GM19455 (cell line): ENCODE data around the gene HDAC11.
"Not testable (repeated sequence)": the region's sequence is repeated elsewhere in the genome, so short reads cannot be mapped to it uniquely, and the experiment has no call there.

ENCODE experiments used
- ATAC-seq: cut with Tn5 transposase; IDR thresholded peaks from one replicate; pipeline ENCODE4 v1.9.1; 2021; ENCODE audit not compliant: unreplicated experiment

Gene HDAC11

DNA sequence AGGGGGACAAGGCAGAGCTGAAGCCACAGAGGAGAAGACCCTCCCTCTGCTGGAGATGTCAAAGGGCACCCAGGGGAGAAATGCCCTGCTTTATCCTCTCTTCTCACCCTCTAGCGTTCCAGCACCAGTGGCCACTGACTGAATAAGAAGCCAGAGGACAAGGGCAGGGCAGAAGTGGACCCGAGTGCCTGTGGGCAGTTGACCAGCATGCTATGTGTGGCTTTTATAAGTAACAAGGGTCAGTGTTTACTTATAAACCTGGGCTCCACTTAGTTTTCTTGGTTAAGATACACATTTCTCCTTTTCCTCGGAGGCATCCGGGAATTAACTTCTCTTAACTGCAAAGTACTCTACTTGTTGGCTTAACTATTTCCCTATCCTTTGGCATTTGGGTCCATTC is 13.3 kb upstream of the HDAC11 start:
- no peak for ATAC-seq

DNA sequence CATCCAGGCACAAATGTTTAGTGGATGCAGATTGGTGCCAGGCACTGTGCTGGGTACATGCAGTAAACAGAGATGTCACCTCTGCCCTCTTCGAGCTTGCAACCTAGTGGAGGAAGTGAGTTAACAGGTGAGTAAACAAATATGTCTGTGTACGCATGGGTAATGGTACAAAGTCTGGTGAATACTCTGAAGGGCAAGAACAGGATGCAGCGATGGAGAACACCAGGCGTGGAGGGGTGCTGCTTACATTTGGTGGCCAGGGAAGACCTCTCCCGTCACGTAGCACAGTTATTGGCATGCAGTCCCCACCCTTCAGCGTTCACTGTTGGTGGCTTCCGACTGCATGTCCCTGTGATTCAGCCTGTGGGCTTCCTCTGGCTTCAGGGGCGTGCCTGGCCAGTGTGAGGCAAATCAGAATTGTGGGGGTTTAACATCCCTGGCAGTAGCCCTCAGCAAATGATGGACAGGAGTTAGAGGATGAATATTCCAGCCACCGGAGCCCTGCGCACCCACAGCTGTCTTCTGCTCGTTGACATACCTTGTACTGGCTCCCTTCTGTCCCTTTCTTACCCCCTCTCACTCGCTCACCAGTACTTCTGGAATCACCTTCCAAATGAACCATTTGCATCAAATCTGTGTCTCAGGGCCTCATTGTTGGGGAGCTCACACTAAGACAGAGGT is 9.1 kb upstream of the HDAC11 start:
- ATAC-seq, result no peak

DNA sequence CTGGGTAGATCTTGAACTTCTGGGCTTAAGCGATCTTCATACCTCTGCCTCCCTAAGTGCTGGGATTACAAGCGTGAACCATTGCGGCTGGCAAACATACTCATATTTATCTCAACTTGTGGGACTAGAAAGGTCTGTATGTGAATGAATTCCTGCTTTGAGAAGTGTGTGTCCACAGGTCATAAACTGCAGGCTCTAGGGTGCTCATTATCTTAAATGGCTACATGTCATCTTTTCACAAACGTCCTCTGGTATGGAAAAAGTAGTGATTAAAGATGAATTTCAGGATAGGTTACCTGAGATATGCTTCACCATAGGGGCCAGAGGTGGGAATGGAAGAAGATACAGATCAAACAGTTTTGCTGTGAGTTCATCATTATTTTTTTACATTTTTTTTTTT is 7.8 kb upstream of the HDAC11 start:
- ATAC-seq, result no peak

DNA sequence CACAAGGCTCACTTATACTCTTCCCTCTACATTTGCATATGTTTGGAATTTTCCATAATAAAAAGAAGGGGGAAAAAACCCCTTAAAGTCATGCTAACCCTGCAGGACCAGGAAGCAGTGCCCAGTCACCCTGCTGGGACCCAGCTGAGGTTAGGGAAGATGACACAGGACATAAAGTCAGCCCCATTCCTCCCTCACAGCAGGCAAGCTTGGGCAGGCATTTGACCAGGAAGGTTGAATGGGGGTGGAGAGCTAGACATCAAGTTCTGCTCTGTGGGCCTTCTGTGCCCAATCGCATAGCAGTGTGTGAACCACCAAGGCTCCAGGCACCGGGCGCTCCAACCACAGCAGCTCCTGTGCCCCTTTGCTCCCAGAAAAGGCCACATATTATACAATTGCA is 7.1 kb upstream of the HDAC11 start:
- no peak for ATAC-seq

DNA sequence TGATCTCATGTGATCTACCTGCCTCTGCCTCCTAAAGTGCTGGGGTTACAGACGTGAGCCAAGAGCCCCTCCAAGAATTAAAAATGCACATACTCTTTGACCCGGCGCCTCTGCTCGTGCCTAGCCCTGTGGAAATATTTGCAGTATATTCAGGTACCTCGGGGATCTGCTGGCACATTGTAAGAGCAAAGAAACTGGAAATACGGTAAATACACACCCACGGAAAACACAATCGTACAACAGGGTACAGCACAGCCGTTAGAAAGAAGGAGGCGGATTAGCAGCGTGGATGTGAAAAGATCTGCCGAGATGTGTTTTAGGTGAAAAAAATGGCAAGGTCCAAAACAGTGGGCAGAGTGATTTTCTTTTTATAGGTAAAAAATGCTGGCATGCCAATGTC is 6.1 kb upstream of the HDAC11 start:
- ATAC-seq, result no peak

DNA sequence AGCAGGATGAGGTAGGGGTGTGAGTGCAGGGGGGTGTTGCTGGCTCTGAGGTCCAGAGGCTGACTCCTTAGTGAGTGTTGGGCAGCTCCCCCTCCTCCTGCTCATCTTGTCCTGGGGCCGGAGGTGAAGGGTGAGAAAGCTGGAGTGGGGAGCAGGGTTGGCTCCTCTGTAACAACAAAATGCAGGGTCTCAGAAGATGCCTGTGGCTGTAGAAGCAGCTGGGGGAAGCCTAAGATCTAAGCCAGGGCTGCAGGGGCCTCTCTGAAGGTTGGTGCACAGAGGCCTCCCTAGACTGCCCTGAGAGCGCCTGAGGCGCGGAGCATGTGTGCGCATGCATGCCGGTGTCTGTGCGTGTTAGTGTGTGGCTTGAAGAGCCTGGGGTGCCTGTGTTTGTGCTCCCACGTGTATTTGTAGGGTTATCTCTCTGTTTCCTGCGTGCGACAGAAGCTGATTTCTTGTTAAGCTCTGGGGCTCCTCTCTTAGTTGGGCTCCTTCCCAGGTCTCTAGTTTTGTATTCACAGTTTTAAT is 5.3 kb upstream of the HDAC11 start:
- ATAC-seq, result no peak

DNA sequence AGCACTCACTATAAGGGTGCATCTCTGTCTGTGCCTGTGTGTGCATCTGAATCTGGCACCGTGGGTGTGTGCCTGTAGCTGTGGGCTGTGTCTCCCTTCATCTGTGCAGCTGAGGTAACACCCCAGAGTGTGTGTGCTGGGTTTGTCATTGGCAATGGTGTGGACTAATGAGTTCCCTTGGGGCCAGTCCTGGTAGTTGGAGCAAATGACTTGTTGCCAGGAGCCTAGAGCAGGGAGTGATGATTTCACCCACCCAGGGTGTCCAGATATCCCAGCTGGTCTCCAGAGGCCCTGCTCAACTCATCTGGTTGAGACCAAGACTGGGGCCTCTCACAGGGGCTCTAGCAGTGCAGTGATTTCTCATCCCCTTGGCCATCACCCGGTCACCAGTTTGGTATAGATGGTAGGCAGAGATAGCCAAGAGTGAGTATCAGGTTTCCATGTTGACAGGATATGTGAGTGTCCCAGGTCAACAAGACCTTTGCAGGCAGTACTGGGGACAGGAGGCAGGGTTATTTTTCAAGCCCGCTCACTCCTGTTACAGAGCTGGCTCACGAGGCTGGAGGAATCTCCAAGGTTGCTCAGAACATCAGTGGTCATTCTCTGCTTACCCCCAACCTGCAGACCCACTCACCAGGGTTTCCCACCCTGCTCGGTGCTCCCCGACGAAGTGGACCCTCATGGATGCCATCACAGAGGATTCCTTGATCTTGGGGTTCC is 4.1 kb upstream of the HDAC11 start:
- no peak for ATAC-seq

DNA sequence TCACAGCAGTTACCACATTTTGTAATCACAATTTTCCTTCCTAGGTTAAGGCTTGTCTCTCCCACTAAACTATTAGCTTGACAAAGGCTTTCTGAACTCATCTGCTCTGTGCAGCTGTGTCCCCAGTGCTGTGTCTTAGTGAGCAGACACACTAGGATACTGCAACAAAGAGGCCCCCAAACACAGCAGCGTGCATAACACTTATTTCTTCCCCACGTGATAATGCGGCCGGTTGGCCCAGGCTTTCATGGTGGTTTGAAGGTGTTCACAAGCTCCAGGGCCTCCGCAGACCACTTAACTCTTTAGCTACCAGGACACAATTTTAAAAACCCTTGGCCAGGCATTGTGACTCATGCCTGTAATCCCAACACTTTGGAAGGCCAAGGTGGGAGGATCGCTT is 2.2 kb upstream of the HDAC11 start:
- ATAC-seq, result no peak

DNA sequence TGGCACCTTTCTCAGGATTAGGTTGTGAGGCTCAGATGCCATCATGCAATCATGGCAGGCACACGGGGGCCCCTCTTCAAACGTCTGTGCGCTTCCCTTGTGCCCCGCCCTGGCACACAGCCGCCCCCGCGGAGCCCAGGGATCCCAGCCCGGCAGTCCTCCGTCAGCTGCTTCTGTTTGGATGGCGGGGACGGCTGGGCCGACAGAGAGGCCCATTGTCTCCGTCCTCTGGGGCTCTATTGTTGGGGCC is 849 bp upstream of the HDAC11 start:
- no peak for ATAC-seq

DNA sequence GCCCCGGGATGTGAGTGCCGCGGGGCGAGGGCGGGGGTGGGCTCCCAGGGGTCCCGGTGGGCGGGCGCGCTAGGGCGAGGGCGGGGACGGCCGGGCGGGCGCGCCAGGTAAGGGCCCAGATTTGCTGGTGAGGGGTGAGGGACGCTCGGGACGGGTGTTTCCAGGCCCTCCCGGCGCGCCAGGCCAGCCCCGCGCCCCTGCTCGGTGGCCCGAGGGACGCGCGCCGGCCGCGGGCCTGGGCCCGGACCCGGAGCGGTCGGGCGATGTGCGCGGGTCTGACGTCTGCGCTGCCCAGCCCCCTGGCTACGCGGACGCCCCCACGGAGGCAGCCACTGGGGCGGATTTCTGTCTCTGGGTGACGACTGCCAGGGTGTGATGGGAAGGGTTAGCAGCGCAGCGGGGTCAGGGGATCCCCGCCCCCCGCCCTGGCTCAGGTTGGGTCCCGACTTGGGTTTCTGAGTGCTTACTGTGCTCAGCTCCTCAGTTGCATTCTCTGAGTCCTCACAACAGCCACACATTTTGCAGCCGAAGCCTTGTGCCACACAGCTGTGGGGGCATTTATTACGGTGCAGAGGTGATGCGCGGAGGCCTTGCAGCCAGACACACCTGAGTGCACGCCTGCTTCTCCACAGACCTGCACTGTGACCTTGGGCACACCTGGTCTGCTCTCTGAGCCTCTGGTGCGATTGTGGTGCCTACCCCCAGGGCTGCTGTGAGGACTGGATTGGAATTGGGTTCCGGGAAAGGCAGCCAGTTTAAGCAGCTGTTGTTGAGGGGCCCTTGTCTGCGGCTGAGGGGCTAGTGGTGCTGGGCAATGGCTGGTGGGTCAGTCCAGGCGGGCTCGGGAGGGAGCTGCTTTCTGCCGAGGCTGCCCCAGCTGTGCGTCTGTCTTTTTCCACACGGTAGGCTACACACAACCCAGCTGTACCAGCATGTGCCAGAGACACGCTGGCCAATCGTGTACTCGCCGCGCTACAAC is 523 bp downstream of the HDAC11 start:
- peak; percentile 36 for ATAC-seq

DNA sequence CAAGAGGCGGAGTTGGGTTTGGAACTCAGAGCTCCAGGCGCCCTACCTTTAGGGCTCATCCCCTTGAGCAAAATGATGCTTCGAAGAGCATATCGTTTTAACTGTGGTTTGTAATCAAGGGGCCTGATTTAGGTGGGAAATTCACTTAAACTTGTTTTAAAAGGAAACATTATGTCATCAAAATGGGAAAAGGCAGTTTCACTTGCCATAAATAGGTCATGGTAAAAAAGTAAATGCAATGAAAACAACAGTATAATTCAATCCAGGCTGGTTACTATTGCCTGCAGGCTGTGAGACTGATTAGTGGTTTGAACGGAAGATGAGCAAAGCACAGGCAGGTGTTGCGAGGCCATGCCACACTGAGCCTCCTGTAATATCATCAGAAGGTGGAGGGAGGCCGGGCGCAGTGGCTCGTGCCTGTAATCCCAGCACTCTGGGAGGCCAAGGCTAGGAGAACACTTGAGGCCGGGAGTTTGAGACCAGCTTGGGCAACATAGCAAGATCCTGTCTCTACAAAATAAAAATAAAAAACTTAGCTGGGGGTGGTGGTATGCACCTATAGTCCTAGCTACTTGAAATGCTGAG is 2.1 kb downstream of the HDAC11 start:
- ATAC-seq, result no peak

DNA sequence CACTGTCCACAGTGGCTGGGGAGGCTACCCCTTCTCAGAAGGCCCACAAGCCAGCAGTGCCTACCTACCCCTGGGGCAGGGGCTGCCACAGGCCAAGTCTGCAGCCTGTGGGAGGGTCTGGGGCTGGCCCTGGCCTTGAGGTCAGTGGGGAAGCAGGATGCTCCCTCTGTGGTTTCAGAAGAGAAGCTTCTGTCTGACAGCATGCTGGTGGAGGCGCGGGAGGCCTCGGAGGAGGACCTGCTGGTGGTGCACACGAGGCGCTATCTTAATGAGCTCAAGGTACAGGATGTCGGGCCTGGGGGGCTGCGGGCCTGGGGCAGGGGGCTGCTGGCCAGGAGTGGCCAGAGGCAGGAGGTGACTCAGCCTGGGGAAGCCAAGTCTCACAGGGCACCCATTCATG is 3.2 kb downstream of the HDAC11 start:
- no peak for ATAC-seq

DNA sequence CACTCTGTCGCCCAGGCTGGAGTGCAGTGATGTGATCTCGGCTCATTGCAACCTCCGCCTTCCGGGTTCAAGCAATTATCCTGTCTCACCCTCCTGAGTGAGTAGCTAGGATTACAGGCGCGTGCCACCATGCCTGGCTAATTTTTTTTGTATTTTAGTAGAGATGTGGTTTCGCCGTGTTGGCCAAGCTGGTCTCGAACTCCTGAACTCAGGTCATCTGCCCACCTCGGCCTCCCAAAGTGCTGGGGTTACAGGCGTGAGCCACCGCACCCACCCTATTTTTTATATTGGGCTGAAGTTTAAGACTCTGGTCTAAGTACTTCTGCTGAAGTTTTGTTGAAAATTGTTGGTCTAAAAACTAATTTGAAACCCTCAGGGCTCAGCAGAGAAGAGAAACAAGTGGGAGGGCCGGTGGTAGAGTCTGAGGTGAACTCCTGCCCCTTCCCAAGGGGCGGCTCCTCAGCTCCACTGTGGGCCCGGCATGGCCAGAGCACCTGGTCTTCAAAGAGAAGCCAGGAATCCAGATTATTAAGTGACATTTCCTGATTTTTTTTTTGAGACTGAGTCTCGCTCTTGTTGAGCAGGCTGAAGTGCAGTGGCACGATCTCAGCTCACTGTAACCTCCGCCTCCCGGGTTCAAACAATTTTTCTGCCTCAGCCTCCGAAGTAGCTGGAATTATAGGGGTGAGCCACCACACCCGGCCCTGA is 4.0 kb downstream of the HDAC11 start:
- ATAC-seq, result no peak

DNA sequence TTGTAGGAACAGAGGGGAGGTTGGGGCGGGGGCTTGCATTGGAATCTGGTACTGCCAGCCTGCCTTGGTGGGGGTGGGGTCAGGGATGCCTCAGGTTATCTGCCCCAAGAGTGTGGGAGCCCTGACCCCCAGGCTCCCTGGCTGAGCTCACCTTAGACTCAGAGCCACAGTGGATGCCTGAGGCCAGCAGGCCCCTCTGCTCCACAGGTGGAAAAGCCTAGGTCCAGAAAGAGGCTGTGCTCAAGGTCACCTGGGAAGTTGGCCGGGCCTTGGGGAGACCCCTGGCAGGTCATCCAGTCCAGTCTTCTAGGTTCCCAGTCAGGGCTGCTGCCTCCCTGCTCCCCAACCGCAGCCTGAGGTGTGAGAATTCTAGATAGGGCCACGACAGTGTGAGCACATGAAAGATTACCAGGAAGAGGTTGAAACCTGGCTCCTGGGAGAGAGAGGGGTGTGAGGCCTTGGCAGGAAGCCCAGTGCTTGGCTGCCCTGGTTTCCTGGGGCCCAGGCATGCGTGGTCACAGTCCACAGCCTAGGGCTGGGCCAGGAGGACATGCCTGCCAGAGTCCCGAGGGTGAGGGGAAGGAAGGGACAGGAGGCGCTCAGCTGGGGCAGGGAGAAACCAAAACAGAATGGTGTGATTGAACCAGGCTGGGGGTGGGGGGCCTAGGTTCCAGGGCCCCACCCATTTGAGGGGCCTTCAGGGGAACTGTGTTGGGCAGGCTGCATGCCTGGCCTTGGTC is 4.9 kb downstream of the HDAC11 start:
- no peak for ATAC-seq

DNA sequence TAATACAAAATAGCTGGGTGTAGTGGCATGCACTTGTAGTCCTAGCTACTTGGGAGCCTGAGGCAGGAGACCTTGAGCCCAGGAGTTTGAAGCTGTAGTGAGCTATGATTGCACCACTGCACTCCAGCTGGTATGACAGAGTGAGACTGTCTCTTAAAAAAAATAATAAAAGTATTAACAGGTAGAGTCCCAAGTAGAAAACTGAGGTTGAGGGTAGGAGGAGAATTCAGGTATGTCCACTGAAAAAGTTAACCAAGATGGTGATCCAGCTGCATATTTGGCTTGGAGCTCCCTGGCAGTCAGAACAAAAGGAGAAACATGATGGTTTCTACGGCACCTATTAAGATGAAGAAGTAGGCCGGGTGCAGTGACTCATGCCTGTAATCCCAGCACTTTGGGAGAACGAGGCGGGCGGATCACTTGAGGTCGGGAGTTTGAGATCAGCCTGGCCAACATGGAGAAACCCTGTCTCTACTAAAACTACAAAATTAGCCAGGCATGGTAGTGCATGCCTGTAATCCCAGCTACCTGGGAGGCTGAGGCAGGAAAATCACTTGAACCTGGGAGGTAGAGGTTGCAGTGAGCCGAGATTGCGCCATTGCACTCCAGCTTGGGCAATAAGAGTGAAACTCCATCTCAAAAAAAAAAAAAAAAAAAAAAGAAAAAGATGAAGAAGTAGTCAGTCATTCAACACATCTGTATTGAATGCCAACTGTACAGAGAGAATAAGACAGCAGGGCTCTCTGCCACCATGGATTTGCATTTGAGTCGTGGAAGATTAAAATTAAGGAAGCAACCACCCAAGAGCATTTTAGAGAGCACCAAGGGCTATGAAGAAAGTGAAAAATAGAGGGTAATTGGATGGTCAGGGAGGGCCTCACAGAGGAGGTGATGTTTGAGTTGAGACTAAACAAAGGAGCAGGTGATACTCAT is 5.8 kb downstream of the HDAC11 start:
- ATAC-seq, result not testable (repeated sequence)

DNA sequence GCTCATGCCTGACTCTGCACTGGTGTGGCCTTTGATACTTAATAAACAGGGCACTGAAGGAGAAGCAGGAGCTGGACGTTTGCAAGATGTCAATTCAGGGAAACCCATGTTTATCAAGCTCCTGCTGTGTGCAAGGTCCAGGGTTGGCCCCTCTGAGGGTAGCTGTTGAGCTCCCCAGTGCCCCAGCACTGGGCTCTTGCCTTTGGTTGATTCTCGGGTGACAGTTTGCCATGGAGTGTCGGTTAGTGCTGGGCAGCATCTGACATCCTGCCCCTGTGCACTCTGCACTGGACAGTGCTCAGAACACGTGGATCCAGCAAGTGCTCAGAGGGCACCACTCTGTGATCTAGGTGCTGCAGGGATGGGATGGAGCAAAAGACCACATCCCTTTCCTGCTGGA is 7.3 kb downstream of the HDAC11 start:
- no peak for ATAC-seq

DNA sequence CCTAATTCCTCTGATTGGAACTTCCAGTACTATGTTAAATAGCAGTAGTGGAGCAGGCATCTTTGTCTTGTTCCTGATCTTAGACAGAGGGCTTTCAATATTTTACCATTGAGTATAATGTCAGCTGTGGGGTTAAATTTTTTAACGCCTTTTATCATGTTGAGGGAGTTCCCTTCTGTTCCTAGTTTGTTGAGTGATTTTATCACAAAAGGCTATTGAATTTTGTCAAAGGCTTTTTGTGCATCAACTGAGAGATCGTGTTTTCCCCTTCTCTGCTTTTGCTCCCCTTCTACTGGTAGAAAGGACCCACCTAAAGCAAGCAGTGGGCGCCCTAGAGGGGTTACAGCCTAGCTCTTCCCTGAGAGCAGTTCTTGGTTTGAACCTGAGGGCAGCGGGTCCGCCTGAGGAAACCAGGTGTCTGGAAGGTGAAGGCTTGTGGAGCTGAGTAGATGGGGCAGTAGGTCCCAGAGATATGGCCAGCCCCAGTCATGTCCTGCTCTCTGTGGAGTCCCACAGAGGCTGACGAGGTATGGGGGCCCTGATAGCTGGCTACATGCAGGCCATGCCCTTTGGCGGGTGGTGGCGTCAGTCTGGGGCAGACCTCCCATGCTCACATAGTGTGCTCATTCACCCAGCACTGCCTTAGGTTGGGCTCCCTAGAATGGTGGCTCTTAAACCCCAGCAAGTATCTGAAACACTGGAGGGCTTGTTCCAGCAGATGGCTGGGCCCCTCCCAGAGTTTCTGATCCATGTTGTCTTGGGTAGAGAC is 11.3 kb downstream of the HDAC11 start:
- ATAC-seq, result no peak

DNA sequence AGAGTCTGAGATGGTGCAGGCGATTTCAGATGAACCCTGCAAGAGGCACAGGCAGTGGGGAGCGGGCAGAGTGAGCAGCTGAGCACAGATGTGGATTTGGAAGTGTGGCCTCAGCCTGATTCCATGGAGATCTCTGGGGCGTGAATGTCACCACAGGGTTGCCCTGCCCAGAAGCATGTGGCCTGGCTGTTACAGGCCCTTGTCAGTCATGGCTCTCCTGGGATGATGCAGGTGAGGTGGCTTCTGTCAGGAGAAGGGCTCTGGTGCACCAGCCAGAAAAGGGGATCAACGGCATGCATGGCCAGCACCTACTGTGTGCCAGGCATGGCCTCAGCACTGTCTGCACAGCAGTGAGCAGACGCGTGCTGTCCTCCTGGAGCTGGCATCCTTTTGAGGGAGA is 11.9 kb downstream of the HDAC11 start:
- no peak for ATAC-seq
